Stimulated activated CD4-positive, alpha-beta T cell treated with anti-CD3 and anti-CD28 coated beads, Interleukin-2, amount 100 ng/mL, for 48 hours (primary cell): ENCODE results near the gene FCAMR.

Experiments
- DNase-seq, 2 donors: peaks; one replicate each; pipeline ENCODE4 v3.0.0-alpha.2; 2020

FCAMR gene

GRCh38 chr1:206955476-206956451 is 14.5 kb downstream of the FCAMR start:
- DNase-seq = no peak

- no peak for DNase-seq
Measured at GRCh38 chr1:206954459-206955342, 15.6 kb downstream of the FCAMR start.

GRCh38 chr1:206953626-206954025 is 16.6 kb downstream of the FCAMR start:
- no peak for DNase-seq

- no peak for DNase-seq
Measured at GRCh38 chr1:206953126-206953525, 17.1 kb downstream of the FCAMR start.

- no peak for DNase-seq
Measured at GRCh38 chr1:206952171-206952570, 18.1 kb downstream of the FCAMR start.

- no peak for DNase-seq
Measured at GRCh38 chr1:206951318-206952100, 18.8 kb downstream of the FCAMR start.

GRCh38 chr1:206949641-206950040 is 20.6 kb downstream of the FCAMR start:
- no peak for DNase-seq

GRCh38 chr1:206949208-206949607 is 21.1 kb downstream of the FCAMR start:
- DNase-seq = no peak

GRCh38 chr1:206947255-206947654 is 23.0 kb downstream of the FCAMR start:
- no peak for DNase-seq

- DNase-seq = no peak
Measured at GRCh38 chr1:206946261-206946660, 24.0 kb downstream of the FCAMR start, which contains the start of gene PIGR. Gene PIGR (minus strand): TSS chr1:206946466. CDS start chr1:206940531, 5,935 bp downstream.

- no peak for DNase-seq
Measured at GRCh38 chr1:206945779-206946178, 24.5 kb downstream of the FCAMR start.

- DNase-seq = no peak
Measured at GRCh38 chr1:206944703-206945102, 25.6 kb downstream of the FCAMR start.

GRCh38 chr1:206941766-206942418 is 28.4 kb downstream of the FCAMR start:
- no peak for DNase-seq

- no peak for DNase-seq
Measured at GRCh38 chr1:206940588-206940936, 29.7 kb downstream of the FCAMR start.

GRCh38 chr1:206939841-206940587 is 30.2 kb downstream of the FCAMR start:
- DNase-seq = no peak

- no peak for DNase-seq
Measured at GRCh38 chr1:206939131-206939530, 31.1 kb downstream of the FCAMR start.

GRCh38 chr1:206937425-206937824 is 32.8 kb downstream of the FCAMR start:
- no peak for DNase-seq

GRCh38 chr1:206935491-206936067 is 34.7 kb downstream of the FCAMR start:
- peak in 1 of 2 donors; percentile 60 for DNase-seq

- DNase-seq = peak; percentile 72 to 75
Measured at GRCh38 chr1:206933333-206933945, 36.8 kb downstream of the FCAMR start.

- no peak for DNase-seq
Measured at GRCh38 chr1:206932177-206932576, 38.1 kb downstream of the FCAMR start.

- no peak for DNase-seq
Measured at GRCh38 chr1:206931709-206932108, 38.6 kb downstream of the FCAMR start.
